ENCODE data around the gene SLC9A9.
"Not testable (repeated sequence)": the region's sequence is repeated elsewhere in the genome, so short reads cannot be mapped to it uniquely, and the experiment has no call there.

SLC9A9 gene

DNA sequence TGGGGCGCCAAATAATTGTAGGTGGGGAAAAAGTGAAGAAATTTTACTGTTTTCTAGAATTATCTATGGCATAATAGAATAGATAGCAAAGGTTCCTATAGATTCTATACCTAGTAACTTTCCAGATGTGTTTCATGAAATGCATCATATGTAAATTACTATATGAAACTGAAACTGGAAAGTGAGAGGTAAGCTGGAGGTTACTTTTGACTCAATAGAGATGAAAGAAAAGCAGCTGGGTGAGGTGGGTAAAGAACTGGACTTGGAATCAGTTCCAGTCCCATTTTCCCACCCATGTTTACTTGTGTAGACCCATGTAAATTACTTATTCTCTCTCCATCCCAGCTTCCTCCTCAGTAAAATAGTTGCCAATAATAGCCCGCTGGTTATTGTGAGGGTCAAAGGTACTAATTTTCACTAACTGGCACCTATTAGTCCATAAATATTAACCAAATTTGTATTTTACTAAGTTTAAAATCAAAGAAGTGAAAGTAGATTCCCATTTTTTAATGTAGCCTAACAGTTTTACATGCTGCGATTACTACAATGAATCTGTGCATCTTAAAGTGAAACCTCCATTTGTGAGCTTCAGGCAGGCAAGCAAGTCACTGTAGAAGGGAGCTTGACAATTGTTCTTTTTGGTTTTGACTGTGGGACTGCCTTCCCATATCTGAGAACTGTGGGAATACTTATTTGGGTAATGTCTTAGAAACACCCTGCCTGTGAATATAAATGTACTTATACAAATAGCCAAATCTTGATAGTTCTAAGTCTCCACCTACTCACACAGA, 312.1 kb downstream of the SLC9A9 start:
- DNase-seq: no peak

DNA sequence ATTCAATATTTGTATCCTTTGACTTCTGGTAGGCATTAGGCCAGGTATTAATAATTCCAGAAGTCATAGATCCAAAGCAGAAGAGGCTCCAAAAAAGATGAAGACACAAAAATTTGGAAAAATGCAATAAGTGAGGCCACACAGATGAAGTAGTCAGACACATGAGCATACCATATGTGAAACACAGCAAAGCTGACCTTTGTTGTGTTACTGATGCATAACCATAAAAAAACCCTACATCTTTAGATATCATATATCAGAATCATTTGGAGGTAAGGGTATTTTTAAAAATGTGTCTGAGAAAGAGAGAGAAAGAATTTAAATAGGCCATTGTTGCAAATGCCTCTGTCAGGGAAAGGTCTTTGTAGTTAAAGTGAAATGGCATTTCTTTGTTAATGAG, 314.9 kb downstream of the SLC9A9 start:
- no peak for DNase-seq

DNA sequence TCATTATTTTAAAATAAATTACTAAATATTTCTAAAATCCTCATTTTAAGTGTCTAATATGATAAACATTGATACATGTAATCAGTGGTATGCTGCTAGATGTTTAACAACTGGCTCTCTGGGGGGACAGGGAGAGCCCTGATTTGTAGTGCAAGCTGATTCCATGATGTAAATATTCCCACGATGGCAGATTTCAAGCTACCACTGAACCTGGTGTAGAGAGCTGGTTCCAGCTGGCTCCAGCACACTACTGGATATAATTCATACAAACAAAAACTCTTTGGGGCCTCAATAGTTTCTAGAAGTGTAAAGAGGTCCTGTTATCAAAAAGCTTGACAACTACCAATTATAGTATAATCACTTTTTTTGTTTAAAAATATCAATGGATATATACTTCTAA, 316.2 kb downstream of the SLC9A9 start:
- no peak for DNase-seq

DNA sequence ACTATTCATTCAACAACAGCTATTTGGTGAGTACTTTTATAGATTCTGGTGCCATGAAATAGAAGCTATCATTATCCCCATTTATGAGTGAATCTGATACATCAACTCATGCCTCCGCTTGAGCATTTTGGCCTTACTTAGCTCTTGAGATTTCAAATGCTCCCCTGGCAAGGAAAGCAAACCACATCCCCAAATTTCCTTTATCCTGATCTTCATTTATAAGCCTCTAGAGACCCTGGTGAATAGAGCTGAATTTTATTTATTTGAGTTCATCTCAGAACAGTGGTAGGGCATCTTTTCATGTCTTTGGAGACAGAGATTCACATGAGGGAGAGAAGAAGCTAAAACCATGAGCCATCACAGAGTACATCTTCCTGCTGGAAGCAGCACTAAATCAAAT, 317.2 kb downstream of the SLC9A9 start:
- DNase-seq: no peak

DNA sequence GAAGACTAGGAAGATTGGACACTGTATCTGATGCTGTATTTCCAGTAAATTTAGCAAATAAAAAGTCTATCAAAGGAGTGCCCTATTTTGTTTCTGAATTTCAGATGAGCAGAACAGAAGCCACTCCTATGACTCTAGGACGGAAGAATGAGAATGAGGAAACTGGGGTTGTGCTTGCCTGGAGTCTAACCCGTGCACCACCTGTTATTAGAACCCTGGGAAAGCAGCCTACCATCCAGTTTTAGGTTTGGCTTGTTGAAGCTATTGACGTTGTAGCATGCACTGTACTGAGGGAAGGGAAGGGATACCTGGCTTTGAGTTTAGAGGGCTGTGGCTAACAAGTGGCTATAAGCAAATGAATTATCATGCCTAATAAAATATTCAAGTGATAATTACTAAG, 318.5 kb downstream of the SLC9A9 start:
- DNase-seq: no peak

DNA sequence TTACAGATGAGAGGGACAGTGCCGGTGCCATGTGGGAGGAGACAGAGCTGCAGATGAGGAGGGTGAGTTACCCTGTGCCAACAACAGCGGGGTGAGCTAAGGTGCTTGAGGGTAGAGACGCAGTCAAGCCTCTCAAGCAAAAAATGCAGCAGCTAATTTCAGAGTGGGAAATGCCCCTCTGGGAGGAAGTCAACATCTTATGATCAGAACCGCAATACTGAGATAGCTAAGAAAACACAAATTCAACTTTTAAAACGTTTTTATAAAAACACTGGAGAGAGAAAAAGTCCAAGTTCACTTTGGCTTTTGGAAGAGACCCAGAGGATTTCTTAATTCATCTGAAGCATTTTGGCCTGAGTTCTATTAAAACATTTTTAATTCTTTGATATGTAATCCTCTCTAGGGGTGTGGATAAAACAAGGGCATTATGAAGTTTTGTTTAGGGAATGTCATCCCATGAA, 319.2 kb downstream of the SLC9A9 start:
- DNase-seq: no peak

DNA sequence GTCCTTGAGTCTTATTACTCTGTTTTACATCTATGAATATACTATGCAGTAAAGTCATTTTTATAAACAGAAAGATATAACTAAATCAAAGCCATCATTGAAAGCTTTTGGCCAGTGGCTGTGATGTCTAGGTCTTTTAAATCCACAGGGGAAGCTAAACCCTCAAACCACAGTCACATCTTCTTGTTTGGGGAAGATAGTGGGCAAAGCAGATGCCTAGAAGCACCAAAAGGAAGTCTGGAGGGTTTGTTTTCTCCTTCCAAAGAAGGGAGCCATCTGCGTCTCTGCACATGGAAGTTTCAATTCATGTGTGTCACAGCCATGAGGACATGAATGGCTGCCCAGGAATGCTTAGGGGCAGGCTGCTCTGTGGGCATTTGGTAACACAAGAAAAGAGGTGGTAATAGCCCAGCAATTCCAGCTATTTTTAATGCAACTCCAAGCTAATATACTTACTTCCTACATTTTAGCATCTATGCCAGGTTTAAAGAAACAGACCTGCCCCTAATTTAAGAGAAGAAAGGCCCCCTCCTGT, 322.2 kb downstream of the SLC9A9 start:
- no peak for DNase-seq

DNA sequence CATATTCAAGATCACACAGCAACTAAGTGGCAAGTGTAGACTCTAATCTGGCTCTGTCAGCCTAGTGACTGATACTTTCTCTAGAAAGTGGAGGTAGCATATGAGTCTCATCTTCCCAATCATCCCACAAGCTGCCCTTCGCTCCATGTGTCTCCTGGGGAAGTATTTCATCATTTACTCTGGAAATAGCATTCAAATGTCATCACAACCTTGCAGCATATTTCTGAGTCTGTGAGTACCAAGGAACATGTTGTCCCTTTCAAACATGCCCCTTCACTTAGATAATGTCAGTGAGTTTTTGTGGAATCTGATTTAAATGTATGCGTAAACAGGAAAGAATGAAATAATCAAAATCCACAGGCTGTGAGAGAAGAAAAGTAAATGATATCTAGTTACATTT, 322.9 kb downstream of the SLC9A9 start:
- no peak for DNase-seq

DNA sequence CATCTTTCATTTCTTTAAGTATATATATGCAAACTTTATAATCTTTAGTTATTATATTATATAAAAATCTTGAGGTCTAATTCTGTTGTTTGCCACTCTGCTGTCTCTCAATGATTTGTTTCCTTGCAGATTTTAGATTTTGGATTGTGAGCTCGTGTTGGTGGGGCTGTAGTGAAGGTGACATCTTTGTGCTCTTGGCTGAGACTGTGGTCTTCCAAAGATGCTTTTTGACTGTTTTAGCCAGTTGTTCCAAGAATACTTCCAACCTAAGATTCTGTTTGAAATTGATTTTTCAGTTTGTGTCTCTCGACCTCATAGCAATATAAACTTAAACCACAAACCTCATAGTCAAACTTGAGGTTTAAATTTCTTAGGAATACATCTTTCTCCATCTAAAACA, 326.5 kb downstream of the SLC9A9 start:
- DNase-seq: no peak

DNA sequence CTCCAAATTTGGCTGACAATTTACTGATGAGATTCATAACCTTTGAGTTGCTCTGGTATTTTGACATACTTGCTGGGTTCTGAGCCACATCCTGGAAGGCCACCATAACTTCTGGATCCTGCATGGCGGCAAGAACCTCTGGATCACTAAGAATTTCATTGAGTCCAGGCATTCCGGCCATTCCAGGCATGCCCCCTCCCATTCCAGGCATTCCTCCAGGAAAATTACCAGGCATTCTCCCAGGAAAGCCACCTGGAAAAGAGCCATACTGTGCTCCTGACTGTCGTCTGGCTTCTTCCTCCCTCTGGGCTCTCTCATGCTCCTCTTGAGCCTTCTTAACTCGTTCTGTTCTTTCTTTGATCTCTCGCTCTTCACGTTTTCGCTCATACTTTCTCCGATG, 331.1 kb downstream of the SLC9A9 start:
- not testable (repeated sequence) for DNase-seq

DNA sequence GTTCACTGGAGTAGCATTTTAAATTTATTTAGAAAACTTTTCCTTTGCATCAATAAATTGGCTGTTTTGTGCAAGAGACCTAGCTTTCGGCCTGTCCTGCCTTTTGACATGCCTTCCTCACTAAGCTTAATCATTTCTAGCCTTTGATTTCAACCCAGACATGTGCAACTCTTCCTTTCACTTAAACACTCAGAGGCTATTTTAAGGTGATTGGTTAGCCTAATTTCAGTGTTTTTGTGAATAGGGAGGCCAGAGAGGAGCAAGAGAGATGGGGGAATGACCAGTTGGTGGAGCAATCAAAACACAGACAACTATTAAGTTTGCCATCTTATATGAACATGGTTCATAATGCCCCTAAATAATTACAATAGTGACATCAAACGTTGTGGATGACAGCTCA, 333.4 kb downstream of the SLC9A9 start:
- DNase-seq: no peak

DNA sequence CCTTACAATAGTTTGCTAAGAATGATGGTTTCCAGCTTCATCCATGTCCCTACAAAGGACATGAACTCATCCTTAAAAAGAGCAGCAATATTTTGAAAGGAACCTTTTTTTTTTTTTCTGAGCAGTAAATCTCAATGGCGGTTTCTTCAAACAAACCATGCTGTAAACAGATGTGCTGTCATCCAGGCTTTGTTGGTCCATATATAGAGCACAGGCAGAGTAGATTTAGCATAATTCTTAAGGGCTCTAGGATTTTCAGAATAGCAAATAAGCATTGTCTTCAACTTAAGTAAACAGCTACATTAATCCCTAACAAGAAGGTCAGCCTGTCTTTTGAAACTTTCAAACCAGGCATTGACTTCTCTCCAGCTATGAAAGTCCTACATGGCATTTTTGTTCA, 334.2 kb downstream of the SLC9A9 start:
- no peak for DNase-seq

DNA sequence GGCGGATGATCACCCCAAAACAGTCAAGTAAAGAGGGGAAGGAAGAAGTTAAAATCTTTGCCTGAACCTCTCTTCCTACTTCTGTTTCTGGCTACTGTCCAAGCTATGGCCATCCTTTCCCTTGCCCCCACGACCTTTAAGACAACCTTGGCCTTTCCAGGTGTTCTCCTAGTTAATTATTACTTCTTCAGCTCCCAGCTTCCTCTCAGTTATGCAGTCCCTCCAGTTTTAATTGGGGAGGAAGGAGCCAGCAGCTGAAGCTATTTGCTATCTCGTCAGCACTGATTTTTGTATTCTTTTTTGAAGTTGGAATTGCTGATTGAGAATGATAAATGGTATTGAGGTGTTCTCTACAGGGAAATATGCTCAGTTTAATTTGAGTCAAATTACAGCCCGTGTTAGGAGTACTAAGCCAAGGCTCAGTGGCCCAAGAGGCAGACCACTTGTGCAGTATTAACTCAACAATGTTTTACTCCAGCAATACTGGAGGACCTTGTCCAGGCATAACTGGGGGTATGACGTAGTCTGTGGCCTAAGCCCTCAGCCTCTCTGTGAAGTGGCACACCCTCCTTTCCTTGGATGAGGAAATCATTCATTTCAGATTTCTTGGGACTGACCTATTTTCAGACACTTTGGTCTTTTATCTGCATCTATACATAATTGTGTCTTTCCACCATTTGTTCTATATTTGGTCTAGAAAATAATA, 336.9 kb downstream of the SLC9A9 start:
- no peak for DNase-seq

DNA sequence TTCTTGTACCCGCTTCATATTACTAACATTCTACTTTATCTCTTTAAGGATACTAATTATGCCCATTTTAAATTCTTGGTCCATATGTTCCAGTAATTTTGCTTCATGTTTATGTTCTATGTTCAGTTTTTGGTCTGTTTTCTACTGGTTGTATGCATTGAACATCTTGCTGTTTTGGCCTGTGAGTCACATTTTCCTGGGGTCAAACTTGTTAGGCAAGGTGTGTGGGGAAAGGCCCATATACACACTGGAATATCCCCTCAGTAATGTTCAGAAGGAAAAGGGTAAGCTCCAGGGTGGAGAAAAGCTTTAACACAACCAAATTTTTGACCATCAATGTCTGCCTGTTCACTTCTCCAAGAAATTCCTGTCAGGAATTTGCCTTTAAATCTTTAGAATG, 337.7 kb downstream of the SLC9A9 start:
- DNase-seq: no peak

DNA sequence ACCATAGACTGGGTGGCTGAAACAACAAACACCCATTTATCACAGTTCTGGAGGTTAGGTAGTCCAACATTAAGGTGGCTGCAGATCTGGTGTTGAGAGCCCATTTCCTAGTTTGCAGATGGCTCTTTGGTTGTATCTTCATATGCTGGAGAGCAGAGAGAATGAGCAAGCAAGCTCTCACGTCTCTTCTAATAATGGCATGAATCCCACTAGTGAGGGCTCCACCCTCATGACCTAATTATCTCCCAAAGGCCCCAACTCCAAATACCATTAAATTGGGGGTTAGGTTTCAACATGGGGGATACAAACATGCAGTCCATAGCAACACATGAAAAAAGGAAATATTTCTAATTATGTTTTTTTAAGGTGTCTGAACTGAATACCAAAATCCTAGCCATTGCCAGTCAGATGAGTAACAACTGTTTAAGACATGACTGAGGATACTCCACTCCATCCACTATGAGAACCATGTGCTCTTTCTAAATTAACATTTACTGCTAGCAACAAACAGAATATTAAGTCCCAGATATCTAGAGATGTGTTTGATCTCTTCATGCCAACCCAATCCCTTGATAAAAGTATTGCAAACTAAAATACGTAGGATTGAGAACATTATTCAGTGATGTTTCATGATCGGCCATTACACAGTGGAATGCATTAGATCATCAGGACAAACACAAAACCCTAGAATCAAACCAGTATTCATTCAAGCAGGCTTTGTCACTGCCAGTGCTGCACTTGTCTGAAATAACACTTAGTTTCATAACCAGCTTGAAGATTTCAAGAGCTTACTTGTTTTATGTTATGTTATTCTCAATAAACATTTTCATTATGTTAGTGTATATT, 340.3 kb downstream of the SLC9A9 start:
- no peak for DNase-seq

DNA sequence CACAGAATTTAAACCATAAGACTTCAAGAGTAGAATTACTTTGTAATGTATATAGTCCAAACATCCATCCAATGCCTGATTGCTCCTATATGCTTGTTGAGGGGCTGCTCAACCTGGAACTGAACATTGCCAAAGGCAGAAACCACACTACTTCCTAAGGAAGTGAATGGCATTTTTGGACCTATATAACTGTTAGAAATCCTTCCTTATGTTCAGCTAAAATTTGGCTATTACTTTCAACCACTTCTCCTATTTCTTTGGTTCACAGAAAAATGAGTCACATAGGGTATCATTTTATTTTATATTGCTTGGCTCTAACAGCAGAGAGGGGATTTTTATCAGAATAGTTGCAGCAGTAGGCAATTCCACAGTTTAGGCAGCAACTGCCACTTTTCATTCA, 342.1 kb downstream of the SLC9A9 start:
- DNase-seq: no peak

DNA sequence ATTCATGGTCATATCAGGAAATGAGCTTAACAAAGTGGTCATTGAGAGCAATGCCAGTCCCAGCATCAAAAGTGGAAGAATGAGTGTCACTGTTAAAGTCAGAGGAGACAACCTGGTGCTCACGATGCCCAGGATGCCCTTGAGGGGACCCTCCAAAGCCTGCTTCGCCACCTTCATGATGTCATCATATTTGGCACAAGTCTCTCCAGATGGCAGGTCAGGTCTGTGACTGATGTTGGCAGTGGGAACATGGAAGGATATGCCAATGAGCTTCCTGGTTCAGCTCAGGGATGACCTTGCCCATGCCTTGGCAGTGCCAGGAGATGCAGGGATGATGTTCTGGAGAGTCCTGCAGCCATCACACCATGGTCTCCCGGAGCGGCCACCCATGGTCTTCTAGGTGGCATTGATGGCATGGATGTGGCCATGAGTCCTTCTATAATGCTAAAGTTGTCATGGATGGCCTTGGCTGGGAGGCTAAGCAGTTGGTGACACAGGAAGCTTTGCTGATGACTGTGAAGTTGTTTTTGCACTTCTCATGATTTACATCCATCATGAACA, 344.9 kb downstream of the SLC9A9 start:
- DNase-seq: no peak

DNA sequence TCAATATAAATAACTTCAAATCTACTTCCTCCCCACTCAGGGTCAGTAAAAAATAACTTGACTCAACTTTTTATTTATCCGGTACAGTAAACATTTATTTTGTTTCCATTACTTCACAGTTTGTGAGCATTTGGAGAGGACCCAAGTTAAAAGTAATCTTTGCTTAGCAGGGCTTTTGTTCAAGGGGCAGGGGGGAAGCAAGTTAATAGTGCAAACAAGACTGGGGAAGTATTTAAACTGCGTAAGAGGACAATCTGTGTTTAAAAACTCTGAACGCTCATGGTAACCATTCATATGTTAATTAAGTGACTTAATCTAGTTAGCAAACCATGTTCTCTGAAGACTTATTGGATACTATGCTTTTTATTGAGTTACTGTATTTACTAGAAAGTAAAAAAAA, 346.2 kb downstream of the SLC9A9 start:
- no peak for DNase-seq

DNA sequence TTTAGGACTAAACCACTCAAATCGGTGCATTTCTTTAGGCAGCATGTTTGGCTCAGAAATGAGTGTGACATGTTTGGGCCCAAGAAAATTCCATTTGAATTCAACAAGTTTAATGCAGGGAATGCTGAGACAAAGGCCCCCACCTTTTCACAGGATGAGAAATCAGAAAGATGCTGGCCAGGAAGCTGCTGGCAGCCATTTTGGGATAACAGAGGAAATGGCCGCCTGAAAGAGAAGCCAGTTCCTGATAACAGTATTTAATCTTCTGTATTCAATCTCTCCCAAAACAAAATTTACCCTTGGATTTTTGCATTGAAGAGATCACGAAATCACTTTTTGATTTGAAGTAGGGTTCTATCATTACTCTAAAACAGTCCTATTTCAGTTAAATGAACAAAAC, 350.9 kb downstream of the SLC9A9 start:
- DNase-seq: no peak

DNA sequence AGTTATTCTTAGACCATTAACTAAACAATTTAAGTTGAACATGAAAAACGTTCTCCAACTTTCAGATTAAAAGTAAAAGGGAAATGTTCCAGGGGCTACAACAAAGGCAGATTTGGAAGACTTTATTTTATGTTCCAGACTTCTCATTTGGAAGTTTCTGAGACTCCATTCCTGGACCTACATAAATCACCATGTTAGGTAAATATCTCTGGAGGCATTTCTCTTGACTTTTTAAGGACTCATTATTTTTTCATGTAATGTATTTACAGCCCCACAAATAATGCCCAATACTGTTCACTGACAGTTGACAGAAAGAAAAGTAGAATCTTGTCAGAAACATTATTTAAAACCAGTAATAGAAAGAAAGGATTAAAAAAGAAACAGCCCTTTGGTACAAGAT, 352.1 kb downstream of the SLC9A9 start:
- DNase-seq: no peak

DNA sequence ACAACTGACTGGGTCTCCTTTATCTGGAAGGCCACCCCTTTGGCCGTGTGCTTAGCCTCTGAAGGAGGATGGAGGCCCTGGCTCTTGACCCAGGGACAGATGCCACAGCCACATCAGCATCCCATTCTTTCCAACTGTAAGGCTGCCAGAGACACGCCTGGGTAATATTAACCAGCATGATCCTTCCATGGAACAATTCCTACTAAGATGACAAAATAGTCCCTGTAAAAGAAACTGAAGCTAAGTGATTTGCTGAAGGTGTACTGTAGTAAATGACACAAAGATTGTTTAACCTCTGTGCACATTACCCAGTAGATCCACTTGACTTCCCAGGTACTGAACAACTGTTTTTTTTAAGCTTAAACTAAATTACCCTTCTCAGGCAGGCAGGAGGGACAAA, 352.7 kb downstream of the SLC9A9 start:
- DNase-seq: no peak

DNA sequence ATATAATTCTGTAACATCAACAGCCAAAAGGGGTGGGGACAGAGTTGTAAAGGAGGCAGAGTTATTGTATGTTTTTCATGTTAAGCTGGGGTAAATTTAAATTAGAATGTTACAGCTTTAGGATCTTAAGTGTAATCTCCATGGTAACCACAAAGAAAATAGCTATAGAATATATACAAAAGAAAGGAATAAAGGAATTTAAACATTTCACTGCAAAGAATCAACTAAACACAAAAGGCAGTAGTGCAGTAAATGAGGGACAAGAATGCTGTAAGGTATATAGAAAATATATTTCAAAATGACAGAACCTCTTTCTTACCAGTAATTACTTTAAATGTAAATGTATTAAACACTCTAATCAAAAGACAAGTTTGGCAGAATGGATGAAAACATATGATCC, 361.7 kb downstream of the SLC9A9 start:
- DNase-seq: no peak

Measured in hematopoietic multipotent progenitor cell treated with erythropoietin and hydrocortisone succinate and interleukin-3 and kit ligand, for 8 days (in vitro differentiated cells).